ENCODE measurements around the gene NSFL1C.

DNA sequence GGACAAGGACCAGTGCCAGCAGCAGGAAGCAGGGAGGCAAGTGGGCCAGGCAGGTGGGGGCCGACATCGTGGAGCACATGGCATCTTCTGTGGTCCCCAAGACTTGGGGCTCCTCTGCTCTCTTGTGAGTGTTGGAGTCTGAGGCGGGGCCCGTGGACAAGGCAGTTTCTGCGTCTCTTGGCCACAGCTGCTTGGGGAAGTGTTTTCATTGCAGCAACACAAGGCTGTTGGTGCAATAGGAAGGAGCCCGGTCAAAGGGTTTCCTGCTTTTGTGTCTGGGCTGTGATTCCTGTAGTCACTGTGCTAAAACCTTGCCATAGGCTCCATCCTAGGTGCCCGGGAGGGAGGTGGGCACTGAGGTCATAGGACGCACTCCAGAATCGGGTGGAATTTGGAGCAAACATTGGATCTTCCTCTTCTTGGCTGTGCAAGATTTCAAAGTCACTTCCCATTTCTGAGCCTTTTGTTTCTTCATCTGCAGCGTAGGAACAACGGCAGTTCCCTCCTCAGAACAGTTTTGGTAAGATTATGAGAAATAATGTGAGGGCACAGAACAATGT is 24.7 kb upstream of the NSFL1C start, which contains the start of gene SIRPB2:
- no peak for TF ChIP-seq EZH2 (IDR thresholded peaks at IDR 0.05; ENCODE audit: insufficient read depth, poor library complexity, severe bottlenecking)
- TF ChIP-seq EZH2phosphoT487 (IDR thresholded peaks at IDR 0.05; ENCODE audit: insufficient read depth, low read depth), result no peak

Data from GM23248 (cell line).